IPS-NIHi11 (cell line): ENCODE measurements around the gene USP7.
"Not testable (repeated sequence)": the region's sequence is repeated elsewhere in the genome, so short reads cannot be mapped to it uniquely, and the experiment has no call there.

Experiments
- DNase-seq: peaks from one replicate; pipeline ENCODE4 v3.0.0; 2012; ENCODE audit warnings: mixed read lengths, low spot score

USP7 gene

DNA sequence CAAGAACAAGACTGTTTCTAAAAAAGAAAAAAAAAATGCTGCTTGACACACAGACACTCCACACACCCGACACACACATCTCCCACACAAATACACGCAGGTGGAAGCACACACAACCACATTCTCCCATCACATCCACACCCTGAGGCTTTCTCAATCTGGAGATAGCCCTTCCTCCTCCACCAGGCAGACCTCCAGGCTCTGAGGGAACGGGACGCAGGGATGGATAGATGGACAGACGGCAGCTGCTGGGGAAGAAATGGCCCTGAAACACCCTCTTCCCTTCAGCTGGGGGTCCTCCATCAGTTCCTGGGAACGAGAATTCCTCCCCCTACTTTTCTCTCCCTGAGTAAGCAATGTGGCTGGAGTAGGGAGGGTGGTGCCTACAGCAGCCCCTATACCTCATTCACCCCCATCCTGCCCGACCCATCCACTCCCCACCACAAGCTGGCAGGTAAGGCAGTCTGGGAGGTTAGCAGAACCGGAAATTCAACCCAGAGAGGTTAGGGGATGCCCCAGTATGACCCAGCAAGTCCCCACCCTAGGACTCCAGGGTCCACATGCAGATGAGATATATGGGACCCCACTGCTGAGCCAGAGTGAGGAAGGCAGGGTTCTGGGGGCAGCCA lies 85.7 kb downstream of the USP7 start:
- DNase-seq, result no peak

DNA sequence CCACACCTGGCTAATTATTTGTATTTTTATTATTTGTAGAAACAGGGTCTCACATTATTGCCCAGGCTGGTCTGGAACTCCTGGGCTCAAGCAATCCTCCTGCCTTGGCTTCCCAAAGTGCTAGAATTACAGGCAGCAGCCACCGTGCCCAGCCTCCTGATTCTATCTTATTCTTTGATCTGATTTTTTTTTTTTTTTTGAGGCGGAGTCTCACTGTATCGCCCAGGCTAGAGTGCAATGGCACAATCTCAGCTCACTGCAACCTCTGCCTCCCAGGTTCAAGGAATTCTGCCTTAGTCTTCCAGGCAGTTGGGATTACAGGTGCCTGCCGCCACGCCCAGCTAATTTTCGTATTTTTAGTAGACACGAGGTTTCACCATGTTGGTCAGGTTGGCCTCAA lies 88.4 kb downstream of the USP7 start:
- DNase-seq, result not testable (repeated sequence)

DNA sequence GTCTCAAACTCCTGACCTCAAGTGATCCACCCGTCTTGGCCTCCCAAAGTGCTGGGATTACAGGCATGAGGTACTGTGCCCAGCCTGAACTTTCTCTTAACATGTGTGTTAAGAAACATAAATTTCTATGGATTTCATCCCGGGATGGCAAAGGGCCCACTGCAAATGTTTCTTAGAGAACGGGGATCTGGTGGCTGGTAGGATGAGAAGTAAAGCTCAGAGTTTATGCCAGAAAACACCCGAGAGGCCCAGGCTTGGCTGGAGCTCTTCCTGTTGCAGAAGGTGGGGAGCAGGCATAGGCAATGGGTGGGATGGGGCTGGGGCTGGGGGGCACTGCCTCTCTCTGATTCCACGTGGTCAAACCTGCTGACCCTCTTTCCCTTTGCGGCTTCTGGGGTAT lies 89.3 kb downstream of the USP7 start:
- no peak for DNase-seq

DNA sequence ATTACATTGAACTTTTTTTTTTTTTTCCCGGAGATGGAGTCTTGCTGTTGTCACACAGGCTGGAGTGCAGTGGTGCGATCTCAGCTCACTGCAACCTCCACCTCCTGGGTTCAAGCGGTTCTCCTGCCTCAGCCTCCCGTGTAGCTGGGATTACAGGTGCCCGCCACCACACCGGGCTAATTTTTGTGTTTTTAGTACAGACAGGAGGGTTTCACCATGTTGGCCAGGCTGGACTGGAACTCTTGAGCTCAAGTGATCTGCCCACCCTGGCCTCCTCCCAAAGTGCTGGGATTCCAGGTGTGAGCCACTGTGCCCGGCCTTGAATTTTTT lies 89.9 kb downstream of the USP7 start:
- not testable (repeated sequence) for DNase-seq

DNA sequence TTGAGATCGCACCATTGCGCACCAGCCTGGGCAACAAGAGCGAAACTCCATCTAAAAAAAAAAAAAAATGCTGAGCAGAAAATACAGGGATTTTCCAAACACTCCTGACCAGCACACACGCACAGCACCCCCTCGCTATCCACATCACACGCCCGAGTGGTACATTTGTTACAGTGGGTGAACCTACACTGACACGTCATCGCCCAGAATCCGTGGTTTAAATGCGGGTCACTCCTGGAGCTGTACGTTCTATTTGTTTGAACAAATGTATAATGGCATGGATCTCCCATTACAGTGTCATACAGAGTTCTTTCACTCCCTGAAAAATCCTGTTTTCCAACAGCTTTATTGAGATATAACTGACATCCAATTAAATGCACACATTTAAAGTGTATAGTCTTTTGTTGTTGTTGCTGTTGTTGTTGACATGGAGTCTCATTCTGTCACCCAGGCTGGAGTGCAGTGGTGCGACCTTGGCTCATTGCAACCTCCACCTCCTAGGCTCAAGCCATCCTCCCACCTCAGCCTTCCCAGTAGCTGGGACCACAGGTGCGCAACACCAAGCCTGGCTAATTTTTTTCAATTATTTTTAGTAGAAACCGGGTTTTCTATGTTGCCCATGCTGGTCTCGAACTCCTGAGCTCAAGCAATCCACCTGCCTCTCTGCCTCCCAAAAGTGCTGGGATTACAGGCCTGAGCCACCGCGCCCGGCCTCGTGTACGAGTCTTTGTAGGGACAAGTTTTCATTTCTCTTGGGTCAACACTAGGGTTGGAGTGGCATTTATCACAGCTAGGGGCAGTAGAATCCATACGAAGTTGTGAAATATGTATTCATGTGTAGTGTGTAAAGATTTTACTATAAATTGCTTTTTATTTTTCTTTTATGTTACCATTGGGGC lies 90.5 kb downstream of the USP7 start:
- no peak for DNase-seq

DNA sequence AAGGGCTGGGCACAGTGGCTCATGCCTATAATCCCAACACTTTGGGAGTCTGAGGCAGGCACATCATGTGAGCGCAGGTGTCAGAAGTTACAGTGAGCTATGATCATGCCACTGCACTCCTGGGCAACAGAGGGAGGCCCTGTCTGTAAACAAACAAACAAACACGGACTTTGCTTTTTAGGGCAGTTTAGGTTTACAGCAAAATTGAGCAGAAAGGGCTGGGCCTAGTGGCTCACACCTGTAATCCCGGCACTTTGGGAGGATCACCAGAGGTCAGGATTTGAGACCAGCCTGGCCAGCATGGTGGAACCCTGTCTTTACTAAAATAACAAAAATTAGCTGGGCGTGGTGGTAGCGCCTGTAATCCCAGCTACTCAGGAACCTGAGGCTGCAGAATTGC lies 91.6 kb downstream of the USP7 start:
- DNase-seq, result no peak

DNA sequence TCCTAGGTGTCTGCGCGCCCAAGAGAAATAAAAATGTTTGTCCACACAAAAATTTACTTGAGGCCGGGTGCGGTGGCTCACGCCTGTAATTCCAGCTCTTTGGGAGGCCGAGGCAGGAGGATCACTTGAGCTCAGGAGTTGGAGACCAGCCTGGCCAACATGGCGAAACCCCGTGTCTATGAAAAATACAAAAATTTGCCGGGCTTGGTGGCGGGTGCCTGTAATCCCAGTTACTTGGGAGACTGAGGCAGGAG lies 93.8 kb downstream of the USP7 start:
- DNase-seq, result not testable (repeated sequence)

DNA sequence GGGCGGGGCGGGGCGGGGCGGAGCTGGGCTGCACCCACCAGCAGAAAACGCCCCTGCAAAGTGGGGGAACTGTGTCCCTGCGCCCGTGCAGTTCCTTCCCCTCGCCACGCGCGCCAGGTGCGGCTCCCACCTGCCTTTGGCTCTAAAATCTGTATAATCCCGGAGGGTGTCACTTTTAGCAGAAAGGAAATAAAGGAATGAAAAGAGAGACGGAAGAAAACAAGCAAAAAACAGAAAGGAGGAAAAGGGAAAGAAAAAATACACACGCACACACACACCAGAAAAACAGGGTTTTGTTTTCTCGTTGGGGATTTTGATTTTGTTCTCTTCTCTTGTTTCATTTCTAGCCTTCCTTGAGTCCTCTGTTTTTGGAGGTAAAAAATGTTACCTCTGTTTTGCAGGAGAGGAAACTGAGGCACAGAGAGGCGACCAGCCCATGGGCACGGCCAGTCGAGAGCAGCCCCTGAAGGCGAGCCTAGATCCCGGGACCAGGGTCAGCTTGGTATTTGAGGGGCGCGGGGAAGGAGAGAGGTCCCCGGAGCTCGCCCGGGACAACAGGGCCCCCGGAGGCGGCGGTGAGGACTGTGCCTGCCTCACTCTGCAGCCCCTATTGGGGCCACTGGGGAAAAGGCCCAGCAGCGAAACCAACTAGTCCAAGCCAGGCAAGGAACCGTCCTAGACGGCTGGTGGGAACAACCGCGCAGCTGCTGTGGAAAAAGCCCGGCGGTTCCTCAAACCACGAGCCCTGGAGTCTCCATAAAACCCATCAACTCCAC lies 94.3 kb downstream of the USP7 start:
- peak; percentile 73 for DNase-seq

DNA sequence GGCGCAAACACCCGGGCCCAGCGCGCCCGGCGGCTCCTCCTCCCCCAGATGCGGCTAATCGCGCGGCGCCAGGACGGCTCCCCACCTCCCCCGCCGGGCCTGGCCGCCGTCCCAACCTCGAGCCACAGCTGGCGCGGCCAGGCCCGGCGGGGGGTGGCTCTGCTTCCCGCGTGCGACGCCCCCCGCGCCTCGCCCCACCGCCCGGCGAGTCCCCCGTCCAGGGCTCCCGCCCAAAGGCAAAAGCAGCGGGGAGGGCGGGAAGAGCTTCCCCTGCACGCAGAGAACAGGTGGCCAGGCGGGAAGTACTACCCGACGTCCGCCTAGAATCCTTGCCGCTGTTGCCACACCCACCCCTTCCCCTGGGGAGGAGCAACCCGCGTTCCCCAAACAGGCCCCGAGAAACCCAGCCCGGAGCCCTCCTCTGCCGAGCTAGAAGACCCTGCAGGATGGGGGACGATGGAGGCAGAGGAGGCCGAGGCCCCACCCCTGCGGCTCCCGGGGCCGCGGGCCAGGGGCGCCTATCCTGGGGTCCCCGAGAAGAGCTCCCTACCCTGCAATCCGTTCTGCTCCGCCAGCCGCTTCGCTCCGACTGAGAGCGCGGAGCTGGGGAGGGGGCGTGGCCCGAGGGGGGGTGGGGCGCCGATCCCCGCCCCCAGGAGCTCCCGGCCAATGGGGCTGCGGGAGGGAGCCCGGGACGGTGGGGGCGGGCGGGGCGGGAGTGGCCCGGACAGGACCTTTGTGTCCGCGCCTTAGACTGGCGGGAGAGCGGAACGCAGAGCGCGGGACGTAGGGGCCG lies 95.1 kb downstream of the USP7 start, which contains the start of gene CARHSP1:
Gene CARHSP1, minus strand, starts transcription at position 591 of the 796 bp plus-strand sequence. CDS start 9,678 bp downstream, outside the sequence.
- peak; percentile 97 for DNase-seq

DNA sequence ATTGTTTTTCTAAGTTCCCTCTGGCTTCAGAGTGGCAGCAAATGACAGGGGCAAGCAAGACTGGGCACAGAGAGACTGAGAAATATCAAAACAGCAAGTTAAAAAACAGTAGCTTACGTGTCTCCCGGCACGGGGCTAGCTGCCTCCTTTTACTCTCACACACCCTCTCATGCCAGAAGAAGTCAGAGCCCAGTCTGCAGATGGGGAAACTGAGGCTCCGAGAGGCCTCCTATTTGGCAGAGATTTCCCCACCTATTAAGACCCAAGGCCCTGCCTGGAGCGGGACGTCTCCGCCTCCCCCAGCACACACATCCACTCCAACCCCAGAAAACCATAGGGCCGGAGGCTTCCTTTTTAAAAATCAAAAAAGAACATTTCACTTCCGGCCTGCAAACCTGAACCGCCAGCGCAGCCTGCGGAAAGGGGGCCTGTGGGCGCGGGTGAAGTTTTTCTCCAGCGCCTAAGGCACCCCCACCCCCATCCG lies 95.7 kb downstream of the USP7 start:
- no peak for DNase-seq

DNA sequence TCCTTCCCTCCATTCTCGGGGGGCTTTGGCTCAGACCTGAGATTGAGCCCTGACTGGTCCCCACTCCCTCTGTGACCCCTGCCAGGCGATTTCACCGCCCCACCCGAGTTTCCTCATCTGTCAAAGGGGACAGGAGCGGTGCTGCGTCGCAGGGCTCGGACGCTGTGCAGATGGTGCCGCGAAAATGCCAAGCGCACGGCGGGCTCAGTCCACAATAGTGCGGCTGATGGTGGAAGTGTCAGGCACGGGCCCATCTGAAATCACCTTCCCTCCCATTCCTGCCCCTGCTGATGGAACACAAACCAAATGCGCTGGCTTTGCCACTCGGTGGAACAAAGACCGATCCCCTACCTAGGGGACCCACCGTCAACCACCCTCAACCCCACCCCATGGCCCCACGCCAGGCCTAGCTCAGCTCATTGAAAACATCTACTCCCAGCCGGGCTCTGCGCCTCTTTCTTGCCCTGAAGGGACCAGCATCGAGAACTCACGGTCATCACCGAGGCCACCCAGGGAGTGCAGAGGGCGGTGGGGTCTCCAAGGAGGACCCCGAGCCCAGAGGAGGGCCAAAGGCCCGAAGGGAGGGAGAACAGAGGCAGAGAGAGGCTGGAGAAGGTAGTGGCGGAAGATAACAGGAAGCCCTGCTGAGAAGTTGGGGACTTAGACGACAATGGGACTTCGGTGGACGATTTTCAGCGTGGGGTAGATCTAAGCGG lies 96.3 kb downstream of the USP7 start:
- no peak for DNase-seq

DNA sequence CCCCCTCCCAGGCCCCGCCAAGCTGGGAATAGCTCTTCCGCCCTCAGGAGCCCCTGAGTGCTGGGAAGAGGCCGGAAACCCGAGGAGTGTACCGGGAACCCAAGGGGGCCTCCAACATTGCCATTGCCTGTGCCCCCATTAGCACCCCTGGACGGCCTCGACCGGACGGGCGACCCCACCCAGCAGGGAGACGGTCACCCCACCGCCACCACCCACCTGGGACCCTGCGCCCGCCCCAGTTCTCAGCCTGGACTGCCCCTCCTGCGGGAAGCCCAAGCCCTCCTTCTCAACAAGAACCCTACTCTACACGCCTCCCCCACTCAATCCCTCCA lies 96.9 kb downstream of the USP7 start:
- DNase-seq, result no peak

DNA sequence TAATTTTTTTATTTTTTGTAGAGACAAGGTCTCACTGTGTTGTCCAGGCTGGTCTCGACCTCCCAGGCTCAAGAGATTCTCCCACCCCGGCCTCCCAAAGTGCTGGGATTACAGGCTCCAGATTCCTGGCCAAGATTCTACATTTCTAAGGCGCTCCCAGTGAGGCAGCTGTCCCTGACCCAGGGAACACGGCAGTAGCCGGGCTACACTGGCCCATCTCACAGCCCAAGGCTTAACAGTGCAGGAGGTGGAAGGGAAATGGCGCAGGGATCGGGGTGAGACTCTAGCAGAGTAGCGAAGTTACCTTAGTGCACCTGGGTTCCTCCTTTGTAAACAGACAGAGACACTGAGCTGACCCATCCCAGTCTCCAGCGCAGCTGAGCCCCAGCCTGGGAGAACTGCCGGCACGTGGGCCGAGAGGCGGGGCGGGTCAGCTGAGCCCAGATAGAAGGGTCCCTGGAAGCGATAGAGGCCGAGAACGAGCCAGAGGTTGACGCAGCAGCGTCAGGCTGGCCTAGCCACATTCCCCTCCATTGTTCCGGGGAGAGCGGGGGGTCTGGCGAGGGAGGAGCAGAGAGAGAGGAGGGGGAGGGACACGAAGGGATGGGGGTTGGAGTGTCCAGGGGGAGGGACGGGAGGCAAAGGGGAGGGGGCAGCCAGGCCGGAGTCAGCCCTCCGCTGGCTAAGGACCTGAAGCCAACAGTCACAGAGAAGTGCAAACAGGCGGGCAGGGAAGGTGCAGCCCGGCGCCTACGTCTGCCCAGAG lies 97.4 kb downstream of the USP7 start:
- DNase-seq, result peak; percentile 79

DNA sequence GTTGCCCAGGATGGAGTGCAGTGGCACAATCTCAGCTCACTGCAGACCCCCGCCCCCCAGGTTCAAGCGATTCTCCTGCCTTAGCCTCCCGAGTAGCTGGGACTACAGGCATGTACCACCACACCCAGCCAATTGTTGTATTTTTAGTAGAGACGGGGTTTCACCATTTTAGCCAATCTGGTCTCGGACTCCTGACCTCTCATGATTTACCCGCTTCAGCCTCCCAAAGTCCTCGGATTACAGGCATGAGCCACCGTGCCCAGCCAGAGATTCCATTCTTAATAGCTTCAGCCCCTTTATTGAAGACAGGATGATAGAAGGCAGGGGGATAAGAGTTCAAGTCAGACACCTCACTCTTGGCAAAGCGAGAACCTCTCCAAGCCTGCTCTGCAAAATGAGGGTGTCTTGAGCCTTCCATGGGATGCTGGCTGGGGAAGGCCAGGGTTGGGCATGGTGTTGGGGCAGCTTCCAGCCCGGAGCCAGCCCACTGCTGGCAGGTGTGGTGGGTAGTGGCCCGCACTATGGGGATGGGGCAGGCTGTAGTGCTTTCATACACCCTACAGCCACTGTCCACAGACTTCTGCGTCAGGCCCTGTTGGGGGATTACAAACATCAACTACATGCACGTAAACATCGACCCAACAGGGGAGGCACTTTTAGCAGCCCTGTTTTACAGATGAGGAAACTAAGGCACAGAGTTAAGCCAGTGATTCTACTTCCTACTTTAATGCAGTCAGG lies 98.4 kb downstream of the USP7 start:
- DNase-seq, result no peak

DNA sequence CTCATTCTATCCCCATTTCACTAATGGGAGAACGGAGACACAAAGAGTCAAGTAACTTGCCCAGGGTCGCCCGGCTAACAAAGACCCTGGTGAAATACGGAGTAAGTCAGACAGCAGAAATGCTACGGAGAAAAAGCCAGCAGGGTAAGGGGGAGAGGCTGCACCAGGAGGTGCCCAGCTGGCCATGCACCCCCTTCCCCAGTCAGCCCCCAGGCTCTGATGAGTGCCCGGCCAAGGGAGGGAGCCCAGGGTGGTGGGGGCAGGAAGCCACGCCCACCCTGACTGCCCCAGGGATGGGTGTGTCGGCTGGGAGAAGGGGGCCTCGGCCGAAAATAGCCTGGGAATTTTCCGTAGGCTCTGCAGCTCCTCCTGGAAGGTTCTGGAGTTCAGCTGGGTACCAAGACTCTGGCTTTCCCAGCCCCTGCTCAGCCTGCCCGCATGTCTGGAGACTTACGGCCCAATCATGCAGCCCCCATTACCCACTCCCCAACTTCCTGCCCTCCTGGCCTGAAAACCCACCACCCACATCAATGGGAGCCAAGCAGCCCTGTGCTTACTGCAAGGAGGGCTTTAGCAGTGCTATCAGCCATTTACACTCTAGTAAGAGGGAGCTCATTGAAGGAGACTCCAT lies 99.1 kb downstream of the USP7 start:
- no peak for DNase-seq

DNA sequence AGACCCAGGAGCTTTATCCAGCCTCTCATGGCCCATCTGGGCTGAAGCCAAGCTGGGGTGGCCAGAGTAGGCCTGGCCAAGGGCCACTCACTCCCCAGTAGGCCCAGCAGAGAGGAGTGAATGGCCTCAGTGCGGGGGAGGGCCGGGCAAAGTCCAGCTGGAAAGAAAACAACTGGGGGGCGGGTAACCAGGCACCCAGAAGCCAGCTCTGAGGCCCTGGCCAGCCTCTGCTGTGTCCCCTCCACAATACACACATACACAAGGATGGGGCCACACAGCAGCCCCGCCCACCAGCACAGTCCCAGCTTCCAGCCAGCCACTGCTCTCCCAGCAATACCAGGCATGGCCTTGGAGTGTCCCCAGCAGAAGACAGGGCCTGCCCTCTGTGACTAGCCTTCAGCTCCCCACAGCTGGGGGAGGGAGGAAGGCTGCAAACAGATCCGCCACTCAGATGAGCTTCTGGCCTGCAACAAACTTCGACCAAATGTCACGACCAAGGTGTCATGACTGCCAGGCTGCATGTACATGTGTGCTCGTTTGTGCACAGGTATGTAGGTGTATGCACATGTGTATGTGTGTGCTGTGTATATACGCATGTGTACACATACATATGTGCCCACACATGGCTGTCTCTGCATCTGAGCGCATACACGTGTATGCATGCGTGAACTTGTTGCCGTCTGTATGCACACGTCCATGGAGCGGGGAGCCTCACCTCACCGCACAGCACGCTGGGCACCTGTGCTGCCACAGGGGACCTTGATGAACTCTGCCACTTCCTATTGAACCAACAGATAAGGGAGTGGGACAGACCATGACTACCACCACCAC lies 99.9 kb downstream of the USP7 start:
- DNase-seq, result no peak

DNA sequence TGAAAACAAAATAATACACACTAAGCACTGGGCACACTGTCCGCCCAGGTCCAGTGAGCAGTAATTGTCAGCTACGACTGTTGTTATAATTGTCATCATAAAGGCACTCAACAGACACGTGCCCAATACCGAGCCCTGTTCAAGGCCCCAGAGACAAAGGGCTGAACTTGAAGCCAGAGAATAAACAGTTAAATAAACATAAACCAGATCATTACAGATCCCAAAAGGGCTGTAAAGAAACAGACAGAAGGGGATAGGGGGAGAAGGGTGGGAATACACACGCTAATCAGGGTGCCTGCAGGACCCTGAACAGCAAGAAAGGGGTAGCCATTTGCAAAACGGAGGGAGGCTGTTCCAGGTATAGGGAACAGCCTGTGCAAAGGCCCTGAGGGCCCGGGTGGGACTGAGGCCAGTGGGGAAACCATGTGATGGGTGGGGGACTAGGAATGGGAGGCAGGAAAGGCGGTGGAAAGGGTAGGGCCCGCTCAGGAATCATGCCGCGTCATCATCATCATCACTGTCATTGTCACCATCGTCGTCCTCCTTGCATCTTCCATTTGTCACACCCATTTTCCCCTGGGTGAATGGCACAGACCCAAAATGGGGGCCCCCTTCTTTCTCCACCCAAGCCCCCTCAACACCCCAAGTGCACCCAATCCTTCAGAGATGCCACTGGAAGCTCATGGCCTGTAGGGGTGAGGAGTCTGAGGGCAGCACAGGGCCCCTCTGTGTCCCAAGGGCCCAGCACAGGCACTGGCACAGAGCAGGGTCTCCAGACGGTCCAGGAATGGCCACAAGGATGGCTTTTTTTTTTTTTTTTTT lies 101.2 kb downstream of the USP7 start:
- no peak for DNase-seq
